Measurements from ENCODE around the gene PXN.
"Not testable (repeated sequence)": the region's sequence is repeated elsewhere in the genome, so short reads cannot be mapped to it uniquely, and the experiment has no call there.

Gene PXN

GRCh38 chr12:120261951-120262851 lies 3.3 kb downstream of the PXN start:
- no peak for DNase-seq

DNA sequence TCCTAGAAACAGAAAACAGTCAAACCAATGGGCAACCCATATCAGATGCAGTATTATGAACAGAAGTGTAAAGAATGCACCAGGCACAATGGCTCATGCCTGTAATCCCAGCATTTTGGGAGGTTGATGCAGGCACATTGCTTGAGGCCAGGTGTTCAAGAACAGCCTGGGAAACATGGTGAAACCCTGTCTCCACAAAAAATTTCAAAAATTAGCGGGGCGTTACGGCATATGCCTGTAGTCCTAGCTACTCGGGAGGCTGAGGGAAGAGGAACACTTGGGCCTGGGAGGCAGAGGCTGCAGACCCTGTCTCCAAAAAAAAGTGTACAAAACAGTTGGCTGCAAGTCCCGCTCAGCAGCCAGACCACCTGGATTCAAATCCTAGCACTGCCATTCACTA lies 4.9 kb downstream of the PXN start:
- no peak for DNase-seq

DNA sequence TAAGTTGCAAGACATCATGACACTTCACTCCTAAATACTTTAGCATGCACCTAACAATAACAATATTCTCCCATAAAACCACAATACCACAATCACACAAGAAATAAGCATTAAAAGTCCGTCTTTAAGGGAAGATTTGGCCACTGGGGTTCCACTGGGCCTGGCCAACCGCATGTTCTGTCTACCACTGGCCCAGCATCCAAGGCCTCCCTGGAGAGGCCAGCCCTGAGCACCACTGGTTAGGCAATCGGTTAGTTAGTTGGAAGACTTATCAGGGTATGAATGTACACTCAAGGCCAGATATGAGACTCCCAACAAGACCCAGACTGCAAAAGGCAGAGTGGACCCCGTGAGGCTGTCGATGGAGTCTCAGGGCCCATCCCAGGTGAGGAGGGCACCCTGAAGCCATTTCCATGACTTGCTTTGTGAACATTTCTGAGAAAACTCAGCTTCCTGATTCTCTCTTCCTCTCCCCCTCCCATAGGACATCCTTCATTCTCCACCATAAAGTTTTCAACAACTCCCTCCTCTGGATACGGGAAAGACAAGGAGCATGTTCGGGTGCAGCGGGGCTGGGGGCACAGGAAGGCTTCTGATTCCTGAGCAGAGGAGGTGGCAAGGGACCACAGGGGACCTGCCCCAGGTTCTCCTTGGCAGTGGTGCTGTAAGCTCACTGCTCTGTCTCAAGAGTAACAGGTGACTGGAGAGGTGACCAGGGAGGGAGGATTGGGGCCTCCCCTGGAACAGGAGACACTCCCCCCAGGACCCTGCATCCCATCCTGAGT lies 5.9 kb downstream of the PXN start:
- no peak for DNase-seq

DNA sequence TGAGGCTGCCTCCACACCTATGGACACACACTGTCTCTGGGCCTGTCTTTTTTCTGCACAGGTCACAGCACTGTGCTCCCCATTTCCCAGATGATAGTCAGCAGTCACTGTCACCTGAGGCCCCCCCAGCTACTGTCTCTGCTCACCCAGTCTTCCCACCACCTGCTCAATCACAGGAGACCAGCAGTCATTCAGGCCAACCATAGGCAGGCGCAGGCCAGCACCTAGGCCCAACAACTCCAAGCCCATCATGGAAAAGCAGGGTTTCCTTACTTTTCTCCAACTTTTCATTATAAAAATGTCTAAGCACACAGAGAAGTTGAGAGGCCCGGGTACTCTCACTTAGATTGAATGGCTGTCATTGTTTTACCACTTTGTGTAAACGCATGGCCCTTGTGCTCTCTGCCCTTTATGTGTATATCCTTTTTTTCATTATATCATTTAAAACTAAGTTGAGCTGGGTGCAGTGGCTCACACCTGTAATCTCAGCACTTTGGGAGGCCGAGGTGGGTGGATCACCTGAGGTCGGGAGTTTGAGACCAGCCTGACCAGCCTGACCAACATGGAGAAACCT lies 7.1 kb downstream of the PXN start:
- DNase-seq, result no peak

GRCh38 chr12:120257041-120257821 lies 8.3 kb downstream of the PXN start:
- no peak for DNase-seq

- no peak for DNase-seq
Observed at GRCh38 chr12:120254809-120255208, 10.7 kb downstream of the PXN start.

GRCh38 chr12:120253313-120253712 lies 12.2 kb downstream of the PXN start:
- DNase-seq, result not testable (repeated sequence)

GRCh38 chr12:120252071-120252906 lies 13.2 kb downstream of the PXN start:
- no peak for DNase-seq

- DNase-seq, result not testable (repeated sequence)
Observed at GRCh38 chr12:120251364-120252070, 14.0 kb downstream of the PXN start.

- no peak for DNase-seq
Observed at GRCh38 chr12:120249875-120250795, 15.4 kb downstream of the PXN start.

GRCh38 chr12:120249266-120249874 lies 16.2 kb downstream of the PXN start:
- DNase-seq, result no peak

DNA sequence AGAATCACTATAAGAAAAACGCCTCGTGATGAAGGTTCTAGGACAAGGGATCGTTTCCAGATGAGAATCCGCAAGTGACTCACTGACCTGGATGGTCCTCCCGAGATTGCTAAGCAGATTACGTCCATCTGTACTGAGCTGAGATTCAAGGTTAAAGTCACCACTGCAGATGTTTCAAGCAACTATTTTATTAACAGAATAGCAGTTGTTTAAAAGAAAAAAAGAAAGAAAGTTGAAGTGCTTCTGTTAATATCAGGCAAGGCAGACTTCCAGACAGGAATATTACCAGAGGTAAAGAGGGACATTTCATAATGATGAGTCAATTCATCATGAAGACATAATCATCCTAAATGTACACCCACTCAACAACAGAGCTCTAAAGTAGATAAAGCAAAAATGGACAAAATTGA lies 17.9 kb downstream of the PXN start:
- no peak for DNase-seq

- DNase-seq, result no peak
Observed at GRCh38 chr12:120247183-120247582, 18.3 kb downstream of the PXN start.

DNA sequence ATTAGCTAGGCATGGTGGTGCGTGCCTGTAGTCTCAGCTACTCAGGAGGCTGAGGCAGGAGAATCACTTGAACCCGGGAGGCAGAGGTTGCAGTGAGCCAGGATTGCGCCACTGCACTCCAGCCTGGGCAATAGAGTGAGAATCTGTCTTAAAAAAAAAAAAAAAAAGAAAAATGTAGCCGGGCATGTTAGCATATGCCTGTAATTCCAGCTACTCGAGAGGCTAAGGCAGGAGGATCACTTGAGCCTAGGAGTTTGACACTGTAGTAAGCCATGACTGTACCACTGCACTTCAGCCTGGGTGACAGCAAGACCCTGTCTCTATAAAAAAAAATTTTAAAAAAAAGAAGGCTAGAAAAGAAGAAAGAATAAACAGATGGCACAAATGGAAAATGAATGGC lies 18.8 kb downstream of the PXN start:
- not testable (repeated sequence) for DNase-seq

DNA sequence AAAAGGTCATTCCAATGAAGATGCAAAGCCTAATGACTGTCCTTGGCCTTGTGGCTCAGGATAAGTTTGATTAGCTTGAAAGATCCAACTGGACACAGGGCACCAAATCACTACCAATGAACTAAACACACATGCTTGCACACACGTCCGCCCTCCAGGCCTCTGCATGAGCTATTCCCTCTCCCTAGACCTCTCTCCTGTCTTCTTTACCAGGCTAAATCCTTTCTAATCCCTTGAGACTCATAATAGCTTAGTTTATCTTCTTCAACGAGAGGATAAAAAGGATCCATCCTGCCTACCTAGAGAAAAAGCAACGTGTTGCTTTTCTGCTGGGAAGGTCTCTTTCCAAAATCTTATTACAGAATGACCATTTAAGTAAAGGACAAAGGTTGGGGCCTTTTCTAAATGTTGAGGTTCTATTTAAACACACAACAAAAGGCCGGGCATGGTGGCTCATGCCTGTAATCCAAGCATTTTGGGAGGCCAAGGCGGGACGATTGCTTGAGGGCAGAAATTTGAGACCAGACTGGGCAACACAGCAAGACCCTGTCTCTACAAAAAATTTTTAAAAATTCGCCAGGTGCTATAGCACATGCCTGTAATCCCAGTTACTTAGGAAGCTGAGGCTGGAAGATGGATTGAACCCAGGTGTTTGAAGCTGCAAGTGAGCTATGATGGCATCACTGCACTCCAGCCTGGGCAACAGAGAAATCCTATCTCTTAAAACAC lies 22.4 kb downstream of the PXN start:
- DNase-seq, result no peak

DNA sequence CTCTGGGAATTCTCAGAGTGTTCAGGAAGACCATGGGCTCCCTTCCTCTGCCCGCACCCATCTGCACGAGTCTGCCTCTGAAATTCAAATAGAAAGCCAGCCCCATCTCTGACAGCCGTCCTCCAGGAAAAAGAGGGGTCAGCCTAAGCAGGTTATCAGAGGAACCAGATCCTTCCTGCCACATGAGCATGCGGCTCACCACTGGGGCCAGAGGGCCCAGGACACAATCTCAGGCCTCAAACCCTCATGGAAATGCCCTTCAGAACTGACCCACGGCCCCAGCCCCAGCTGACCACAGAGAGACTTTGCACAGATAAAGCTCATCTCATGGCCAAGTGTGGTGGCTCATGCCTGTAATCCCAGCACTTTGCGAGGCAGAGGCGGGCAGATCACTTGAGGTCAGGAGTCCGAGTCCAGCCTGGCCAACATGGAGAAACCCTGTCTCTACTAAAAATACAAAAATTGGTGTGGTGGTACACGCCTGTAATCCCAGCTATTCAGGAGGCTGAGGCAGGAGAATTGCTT lies 23.2 kb downstream of the PXN start:
- no peak for DNase-seq

GRCh38 chr12:120241561-120242274 lies 23.8 kb downstream of the PXN start:
- no peak for DNase-seq

DNA sequence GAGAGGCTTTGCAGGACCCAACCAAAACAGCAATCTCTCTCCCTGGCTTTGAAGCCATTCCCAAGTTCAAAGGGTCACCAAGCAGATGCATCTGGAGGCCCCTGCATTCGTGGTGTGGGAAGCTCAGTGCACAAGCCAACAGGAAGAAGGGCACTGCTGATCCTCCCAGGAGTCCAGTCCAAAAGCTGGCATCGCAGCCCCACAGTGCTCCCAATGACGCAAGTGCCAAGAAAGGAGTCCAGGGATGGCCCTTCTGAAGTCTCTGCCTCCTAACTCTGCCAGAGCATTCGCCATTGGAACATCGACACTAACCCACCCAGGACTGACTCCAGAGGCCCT lies 25.1 kb downstream of the PXN start:
- DNase-seq, result no peak

Measured in SHP77 treated with DMSO at 0.1 percent for 48 hours (cell line).